HUES6 (cell line): Measurements from ENCODE around the gene RTP2.
A peak's percentile ranks its signal among the peaks of the same experiment; 100 is the strongest.

Experiments used
- H3K27ac ChIP-seq: 2 replicates; pipeline ENCODE4 v1.7.0; 2013; ENCODE audit warnings: low read depth, mild to moderate bottlenecking, low read length, inconsistent platforms
- H3K27me3 ChIP-seq: 2 replicates; pipeline ENCODE4 v1.6.1; 2013; ENCODE audit warnings: low read length; ENCODE audit not compliant: control insufficient read depth, insufficient read depth
- H3K36me3 ChIP-seq: 2 replicates; pipeline ENCODE4 v1.6.1; 2013; ENCODE audit warnings: low read length; ENCODE audit not compliant: control insufficient read depth, insufficient read depth
- H3K4me1 ChIP-seq: 2 replicates; pipeline ENCODE4 v1.6.1; 2013; ENCODE audit warnings: low read length; ENCODE audit not compliant: control insufficient read depth, insufficient read depth
- H3K4me3 ChIP-seq: 2 replicates; pipeline ENCODE4 v1.5.1; 2013; ENCODE audit warnings: low read depth, low read length
- H3K9ac ChIP-seq: one replicate; pipeline ENCODE4 v1.6.1; 2013; ENCODE audit warnings: mild to moderate bottlenecking, low read length
- H3K9me3 ChIP-seq: 2 replicates; pipeline ENCODE4 v1.6.1; 2013; ENCODE audit warnings: low read depth, low read length; ENCODE audit not compliant: control insufficient read depth, insufficient read depth

RTP2 gene

DNA sequence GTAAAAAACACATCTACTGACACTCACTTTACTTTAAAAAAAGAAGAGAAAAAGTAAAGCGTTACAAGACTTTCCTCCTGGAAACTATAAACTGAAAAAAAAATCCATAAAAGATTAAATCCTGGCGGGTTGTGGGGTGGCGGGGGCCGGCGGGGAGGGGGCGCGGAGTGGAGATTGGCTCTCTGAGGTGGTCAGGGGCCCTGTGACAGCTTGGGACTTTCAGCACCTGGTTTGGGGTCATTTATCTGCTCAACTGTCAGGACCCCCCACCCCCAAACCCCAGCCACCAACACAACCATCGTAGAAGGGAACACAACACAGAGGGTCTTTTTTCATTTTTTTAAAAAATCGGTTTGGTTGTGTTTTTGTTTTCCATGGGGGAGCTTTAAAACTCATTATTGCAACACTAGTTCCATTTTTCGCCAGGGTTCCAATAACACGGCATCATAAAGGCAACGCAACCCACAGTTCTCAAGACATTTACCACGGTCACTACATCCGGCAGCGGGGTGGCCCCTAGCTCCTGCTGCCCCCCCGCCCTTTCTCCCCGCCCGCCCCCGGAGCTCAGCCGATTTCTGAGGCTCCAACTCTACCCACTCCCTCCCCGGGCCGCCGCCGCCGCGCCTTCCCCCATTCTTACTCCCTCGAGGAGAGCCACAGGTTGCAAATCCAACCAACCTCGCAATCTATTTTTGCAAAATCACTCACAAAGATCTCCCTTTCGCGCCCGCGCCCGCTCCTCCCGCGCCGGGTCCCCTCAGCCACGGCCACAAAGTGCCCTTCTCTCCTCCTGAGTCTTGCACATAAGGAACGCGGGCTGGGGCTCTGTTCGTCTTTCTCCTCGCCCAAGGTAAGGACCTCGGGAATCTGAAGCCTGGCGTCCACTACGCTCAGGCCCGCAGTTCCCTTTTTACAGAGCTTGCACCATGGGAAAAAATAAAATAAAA lies 41.1 kb upstream of the RTP2 start:
- Histone ChIP-seq H3K9ac (peak overlapping the region; percentile 77), H3K27ac (no peak overlapping the region), H3K36me3 (no peaks in the 10 kb centered on the region), H3K4me3 (peak overlapping the region; percentile 88), H3K9me3 (no peaks in the 10 kb centered on the region), H3K4me1 (peaks cover 24% of the 10 kb centered on the region), H3K27me3 (peaks cover 17% of the 10 kb centered on the region)

DNA sequence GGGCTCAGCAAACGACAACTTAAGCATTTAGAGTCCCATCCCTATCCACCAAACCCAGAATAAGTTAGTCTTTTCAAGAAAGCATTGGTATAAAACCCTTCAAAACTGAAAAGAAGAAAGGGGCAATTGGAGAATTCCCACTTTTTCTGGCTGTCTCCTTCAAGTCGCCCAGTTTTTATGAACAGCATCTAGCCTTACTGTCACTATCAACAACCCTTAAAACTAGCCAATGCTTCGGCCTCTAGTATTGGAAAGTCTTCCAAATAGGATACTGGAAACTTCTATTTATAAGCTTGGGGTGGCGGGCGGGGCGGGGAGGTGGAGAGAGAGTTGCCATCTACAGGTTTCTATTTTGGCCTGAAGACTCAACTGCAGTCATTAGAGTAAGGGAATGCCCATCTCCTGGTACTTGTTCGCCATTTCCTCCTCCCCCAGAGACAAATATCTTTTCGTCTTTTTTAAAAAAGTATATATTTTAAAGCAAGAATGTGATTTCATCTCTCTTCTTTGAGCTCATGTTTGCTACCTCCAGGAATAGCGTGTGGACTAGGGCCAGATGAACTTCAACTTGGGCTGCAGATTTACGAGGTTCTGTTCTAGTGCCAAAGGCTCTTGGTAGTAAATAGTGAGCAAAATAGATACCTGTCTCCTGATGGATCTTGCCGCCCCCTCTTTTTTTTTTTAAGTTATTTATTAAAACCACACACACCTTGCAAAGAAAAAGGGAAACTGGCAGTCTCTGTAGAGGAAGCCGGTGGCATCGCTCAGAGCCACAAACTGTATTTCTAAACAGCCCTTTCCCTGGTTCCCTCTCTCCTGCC lies 40.2 kb upstream of the RTP2 start:
- Histone ChIP-seq H3K27ac (no peak overlapping the region), H3K9ac (no peak overlapping the region), H3K36me3 (no peaks in the 10 kb centered on the region), H3K27me3 (peaks cover 17% of the 10 kb centered on the region), H3K4me3 (0 out of 2 replicates have a peak overlapping the region, but pooled peaks have one; percentile 3), H3K4me1 (peaks cover 17% of the 10 kb centered on the region), H3K9me3 (no peaks in the 10 kb centered on the region)

DNA sequence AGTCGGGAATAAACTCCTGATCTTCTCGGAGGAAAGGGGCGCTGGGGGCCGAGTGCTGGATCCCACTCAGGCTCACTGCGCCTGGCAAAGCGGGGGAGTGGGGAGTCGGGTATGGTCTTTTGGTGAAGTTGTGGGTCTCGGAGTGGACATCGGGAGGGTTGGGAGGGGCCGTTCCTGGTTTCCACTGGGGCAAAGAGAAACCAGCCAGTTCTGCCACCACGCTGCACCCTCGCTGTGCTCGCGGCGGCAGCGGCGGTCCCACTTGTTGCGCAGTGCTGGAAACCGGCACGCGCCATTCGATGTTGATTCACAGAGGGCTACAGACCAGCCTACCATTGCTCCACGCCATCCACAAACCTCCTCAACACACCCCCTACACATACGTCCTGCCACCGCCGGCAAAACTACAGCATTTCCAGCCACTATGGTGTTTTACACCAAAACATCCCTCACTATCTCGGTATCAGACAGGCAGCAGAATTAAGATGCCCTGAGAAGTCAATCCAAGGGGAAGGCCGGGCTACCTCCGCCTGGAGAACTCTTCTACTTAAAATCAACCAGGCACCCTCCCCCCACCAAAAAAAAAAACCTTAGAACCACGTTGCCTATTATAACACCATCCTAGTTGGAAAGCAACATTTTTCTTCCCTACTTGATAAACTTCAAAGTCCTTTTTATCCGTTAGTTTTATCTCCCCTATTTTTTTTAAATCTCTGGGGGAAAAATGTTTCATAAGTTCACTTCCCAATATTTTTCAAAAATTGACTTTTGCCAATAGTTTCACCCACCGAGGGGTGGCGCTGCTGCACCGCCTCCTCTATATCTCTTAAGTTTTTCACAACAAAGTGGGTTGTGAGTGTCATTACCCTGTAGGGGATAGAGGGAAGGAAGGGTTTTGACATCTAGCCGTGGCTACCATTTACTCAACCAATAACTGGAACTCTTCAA lies 39.3 kb upstream of the RTP2 start:
- Histone ChIP-seq H3K9me3 (no peaks in the 10 kb centered on the region), H3K27ac (no peak overlapping the region), H3K36me3 (no peaks in the 10 kb centered on the region), H3K4me1 (peaks cover 16% of the 10 kb centered on the region), H3K9ac (peak overlapping the region; percentile 49), H3K4me3 (peak overlapping the region; percentile 71), H3K27me3 (peaks cover 17% of the 10 kb centered on the region)

DNA sequence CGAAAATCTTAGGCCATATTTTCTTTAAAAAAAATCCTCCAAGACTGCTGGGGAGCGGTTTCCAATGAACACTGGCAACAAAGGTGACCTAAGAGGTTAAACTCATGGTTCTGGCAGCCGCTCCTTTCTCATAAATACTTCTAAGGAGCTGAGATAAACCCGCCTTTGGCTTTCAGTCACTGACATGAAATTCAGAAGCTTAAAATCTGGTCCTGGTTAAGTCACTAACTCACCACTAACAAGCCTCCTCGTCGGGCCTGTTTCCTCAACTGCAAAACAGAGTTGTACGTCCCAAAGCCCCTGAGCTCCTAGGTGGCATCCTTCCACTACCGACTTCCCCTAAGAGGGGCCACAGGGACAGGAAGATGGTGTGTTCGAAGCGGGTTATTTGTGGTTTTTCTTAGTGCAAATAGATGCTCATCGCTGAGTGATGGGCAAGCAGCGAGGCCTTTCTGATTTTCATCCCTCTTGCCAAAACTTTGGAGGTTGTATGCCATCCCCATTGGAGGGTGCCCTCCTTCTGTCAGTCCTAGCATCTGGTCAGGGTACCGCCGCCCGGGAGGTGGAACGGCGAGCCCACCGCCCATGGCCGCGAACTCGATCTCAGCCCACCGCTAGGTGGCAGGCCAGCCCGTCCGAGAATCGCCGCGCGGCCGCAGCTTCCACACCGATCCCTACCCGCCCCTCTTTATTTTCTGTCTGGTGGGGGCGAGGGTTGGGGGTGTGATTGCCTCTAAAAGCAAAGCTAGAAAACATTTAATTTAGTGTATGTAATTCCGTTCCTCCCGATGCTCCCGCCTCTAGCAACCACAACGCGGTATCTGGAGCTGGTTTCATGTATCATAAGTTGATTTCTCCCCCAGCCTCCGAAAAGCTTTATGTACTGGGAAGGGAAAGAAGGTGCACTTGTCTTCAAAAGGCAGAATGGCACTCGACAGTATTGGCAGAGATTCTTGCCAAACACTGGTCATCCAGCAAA lies 38.4 kb upstream of the RTP2 start:
- Histone ChIP-seq H3K9ac (peak overlapping the region; percentile 49), H3K4me3 (peak overlapping the region; percentile 71), H3K36me3 (no peaks in the 10 kb centered on the region), H3K27me3 (peaks cover 17% of the 10 kb centered on the region), H3K27ac (no peak overlapping the region), H3K9me3 (no peaks in the 10 kb centered on the region), H3K4me1 (peaks cover 26% of the 10 kb centered on the region)

DNA sequence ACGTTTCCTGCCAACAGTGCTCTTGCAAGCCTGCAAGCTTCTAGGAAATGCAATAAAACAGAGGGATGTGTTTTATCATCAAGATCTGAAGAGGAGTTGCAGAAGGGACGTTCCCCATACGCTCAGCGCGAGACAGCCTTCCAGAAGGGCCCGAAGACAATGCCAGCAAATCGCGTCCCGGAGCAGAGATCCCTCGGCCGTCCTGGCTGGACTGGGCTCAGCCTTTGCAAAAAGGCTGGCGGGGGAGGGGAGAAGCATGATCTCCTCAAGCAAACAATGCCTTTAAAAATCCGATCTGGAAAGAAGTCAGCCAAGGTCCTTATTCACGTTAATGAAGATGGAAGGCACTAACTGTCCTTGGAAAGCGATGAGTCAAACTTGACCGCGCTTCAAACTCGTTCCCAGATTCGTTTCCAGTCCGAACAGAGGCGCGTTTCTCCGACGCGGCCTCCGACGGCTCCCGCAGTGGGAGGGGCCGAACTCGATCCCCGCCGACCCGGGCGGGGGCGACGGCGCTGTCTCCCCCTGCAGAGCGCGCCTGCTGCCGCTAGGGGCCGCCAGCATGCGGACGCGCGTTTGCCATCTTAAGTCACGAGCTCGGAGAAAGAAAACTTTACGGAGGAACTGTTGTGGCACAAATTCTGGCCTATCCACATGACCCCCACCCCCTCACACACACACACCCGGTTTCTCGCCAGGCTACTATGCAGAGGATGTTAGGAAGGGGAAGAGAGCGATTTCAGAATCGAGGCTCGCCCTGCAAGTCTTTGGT lies 37.4 kb upstream of the RTP2 start:
- peak overlapping the region; percentile 16; the same call in 1 of the 2 replicates for H3K27ac ChIP-seq
- peaks cover 26% of the 10 kb centered on the region for H3K4me1 ChIP-seq

DNA sequence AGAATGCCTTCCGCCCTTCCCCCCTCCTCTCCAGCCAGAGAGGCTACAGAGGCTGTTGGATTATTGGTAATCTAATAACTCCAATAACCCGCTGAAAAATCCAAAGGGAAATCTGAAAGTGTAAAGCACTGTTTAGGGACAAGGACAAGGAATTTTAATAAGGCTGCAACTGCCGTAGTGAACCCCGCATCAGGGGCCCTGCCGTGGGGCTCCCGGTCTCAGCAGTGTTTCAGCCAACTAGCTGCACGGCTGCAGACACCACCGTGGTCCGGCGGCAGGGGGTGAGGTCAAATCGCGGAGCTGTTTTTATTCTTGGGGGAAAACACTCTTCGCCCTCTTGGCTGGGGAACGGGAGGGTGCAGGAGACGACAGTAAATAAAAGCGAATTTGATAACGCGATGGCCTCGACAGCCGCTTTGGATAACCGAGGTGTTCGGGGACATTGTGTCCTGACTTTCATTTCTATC lies 36.8 kb upstream of the RTP2 start:
- no peaks in the 10 kb centered on the region for H3K36me3 ChIP-seq
- no peak overlapping the region for H3K27ac ChIP-seq
- H3K4me3 ChIP-seq: peak overlapping the region; percentile 71
- H3K27me3 ChIP-seq: peaks cover 17% of the 10 kb centered on the region
- H3K9me3 ChIP-seq: no peaks in the 10 kb centered on the region
- peaks cover 26% of the 10 kb centered on the region for H3K4me1 ChIP-seq
- H3K9ac ChIP-seq: peak overlapping the region; percentile 76

More for the DNA sequence above, 37.4 kb upstream of the RTP2 start:
- peaks cover 17% of the 10 kb centered on the region for H3K27me3 ChIP-seq
- H3K36me3 ChIP-seq: no peaks in the 10 kb centered on the region
- H3K9me3 ChIP-seq: no peaks in the 10 kb centered on the region
- H3K9ac ChIP-seq: peak overlapping the region; percentile 76
- peak overlapping the region; percentile 71 for H3K4me3 ChIP-seq

DNA sequence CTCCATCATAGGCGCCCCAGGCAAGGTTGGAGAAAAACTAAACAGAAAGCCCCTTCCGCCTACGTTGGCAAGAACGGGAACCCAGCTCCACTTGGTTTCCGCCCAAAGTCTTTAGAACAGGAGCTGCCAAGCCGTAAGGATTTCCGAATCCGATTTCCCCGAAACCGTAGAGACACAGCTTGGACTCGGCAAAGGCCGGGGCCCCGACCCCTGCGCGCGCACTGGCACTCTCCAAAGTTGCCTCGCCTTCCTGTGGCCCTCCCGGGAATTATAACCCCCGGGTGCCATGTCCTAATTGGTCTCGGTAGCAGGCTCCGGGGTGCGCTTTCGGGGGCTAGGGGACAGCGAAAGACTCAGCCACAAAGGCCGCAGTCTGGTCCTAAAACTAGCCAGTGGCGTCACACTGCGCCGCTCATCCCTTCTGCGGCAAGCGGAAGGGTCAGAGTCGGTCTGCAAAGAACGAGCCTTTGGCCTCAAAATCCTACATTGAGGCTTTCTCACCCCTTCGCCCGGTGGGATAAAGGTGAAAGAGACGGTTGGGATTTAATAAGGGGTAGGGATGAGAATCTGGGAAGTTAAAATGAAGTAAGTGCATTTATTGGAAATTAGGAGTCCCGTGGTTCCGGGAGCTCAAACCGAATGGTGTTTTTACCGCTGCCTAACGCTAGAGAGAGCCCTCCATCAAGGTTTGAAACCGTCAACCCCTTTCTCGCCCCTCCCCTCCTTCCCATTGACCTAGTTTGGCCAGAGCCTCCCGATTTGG lies 36.2 kb upstream of the RTP2 start:
- no peaks in the 10 kb centered on the region for H3K36me3 ChIP-seq
- peaks cover 17% of the 10 kb centered on the region for H3K27me3 ChIP-seq
- peak overlapping the region; percentile 74 for H3K9ac ChIP-seq
- H3K27ac ChIP-seq: peak overlapping the region; percentile 24; the same call in 1 of the 2 replicates
- no peaks in the 10 kb centered on the region for H3K9me3 ChIP-seq
- H3K4me1 ChIP-seq: peaks cover 26% of the 10 kb centered on the region
- peak overlapping the region; percentile 71 for H3K4me3 ChIP-seq

DNA sequence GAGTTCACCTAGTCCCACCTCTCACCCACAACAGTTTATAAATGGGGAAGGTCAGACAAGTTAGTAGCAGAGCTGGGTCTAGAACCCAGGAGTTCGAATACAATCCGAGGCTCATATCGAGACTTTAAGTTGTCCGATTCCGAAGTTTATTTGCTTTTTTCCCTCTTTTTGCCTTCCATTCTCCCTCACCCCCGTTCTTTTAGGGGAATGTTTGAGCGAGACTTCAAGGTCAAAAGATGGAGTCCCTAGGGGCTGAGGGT lies 35.6 kb upstream of the RTP2 start:
- Histone ChIP-seq H3K9ac (peak overlapping the region; percentile 74), H3K27ac (no peak overlapping the region), H3K9me3 (no peaks in the 10 kb centered on the region), H3K36me3 (peaks cover 3% of the 10 kb centered on the region; the same call in 1 of the 2 replicates), H3K4me3 (peak overlapping the region; percentile 71), H3K27me3 (peaks cover 17% of the 10 kb centered on the region), H3K4me1 (peaks cover 26% of the 10 kb centered on the region)
